Spleen (tissue), 13 donors: Measurements from ENCODE around the gene AGER. TPM values are rescaled to one million over a fixed set of nuclear protein-coding genes. Genes with fewer than 3 reads are reported as not detected.

Experiments
- DNase-seq: peaks from one replicate; pipeline ENCODE4 v3.0.0-alpha.2; 2020
- H3K27ac ChIP-seq, 8 donors: fragments of 200-600 bp; sonication (generic) in 7 of 8; 1 replicate in 4 of 8; 2 replicates in 4 of 8; pipeline versions ENCODE4 v1.5.0 to v1.8.0; 2016 to 2021; ENCODE audit warnings: inconsistent platforms in 4 of 8, mild to moderate bottlenecking in 4 of 8, moderate library complexity in 1 of 8
- H3K27me3 ChIP-seq, 7 donors: fragments of 200-600 bp; sonication (generic) in 6 of 7; replicated peaks in 1 of 7; 1 replicate in 4 of 7; 2 replicates in 3 of 7; pipeline versions ENCODE4 v1.5.0 to v1.8.0; 2016 to 2021; ENCODE audit warnings: inconsistent platforms in 3 of 7, mild to moderate bottlenecking in 1 of 7
- H3K36me3 ChIP-seq, 6 donors: fragments of 200-600 bp; sonication (generic) in 5 of 6; 1 replicate in 4 of 6; 2 replicates in 2 of 6; pipeline versions ENCODE4 v1.5.0 to v1.8.0; 2016 to 2021; ENCODE audit warnings: inconsistent platforms in 2 of 6
- H3K4me1 ChIP-seq, 6 donors: fragments of 200-600 bp; sonication (generic) in 5 of 6; 1 replicate in 3 of 6; 2 replicates in 3 of 6; pipeline versions ENCODE4 v1.5.0 to v1.8.0; 2016 to 2021; ENCODE audit warnings: inconsistent platforms in 3 of 6
- H3K4me3 ChIP-seq, 8 donors: fragments of 200-600 bp; sonication (generic) in 7 of 8; 1 replicate in 4 of 8; 2 replicates in 4 of 8; pipeline versions ENCODE4 v1.5.0 to v1.8.0; 2016 to 2021; ENCODE audit warnings: inconsistent platforms in 4 of 8, mild to moderate bottlenecking in 4 of 8, moderate library complexity in 2 of 8
- H3K9me3 ChIP-seq, 8 donors: fragments of 200-600 bp; sonication (generic) in 7 of 8; 1 replicate in 4 of 8; 2 replicates in 4 of 8; pipeline versions ENCODE4 v1.5.0 to v1.8.0; 2016 to 2021; ENCODE audit warnings: inconsistent platforms in 4 of 8
- POLR2A ChIP-seq, 3 donors: fragments of 450-650 bp; IDR thresholded peaks; one replicate each; pipeline ENCODE4 v1.5.1; 2017; ENCODE audit warnings: antibody characterized with exemption in 3 of 3, mild to moderate bottlenecking in 1 of 3
- POLR2AphosphoS5 ChIP-seq, 3 donors: sonication (generic); formaldehyde crosslinking; IDR thresholded peaks; one replicate each; pipeline ENCODE4 v1.5.1; 2017; ENCODE audit warnings: antibody characterized with exemption in 3 of 3
- WGBS, 5 donors: extraction: QIAGEN DNeasy Blood & Tissue Kit in 3 of 5; methylation state at CpG; one replicate each; pipeline versions ENCODE4 v1.1.5 to v1.1.7; 2013 to 2018; 5-methylcytosine and 5-hydroxymethylcytosine counted together
- intact Hi-C: fragments of 100-400 bp; cut with DNase I; formaldehyde crosslinking; loops from one replicate; pipeline ENCODE4 v1.15.0; 2023; ENCODE audit warnings: low total_unique reads
- long read RNA-seq, 2 donors: transcript quantifications; one replicate each; lab custom pipeline, GENCODE V29; 2026
- polyA plus RNA-seq, 3 donors: library from polyadenylated mRNA; stranded (reverse); fragments of 200-250 nt; gene quantifications; one replicate each; pipeline ENCODE4 v1.2.1, GENCODE V29; 2013
- total RNA-seq, 7 donors: library from RNA; depleted of rRNA in 3 of 7; stranded (reverse); fragments of >200 nt in 3 of 7; fragmentation: NEBNext Ultra II Directional in 4 of 7; extraction: Animal tissue kit (Norgen Biotek cat#: 25700) in 4 of 7; gene quantifications; one replicate each; pipeline versions ENCODE4 v1.1.0 to v1.2.1, GENCODE V29; 2016 to 2021
- TF ChIP-seq, protein P1 (sequence below), 11 experiments: fragments of 200-600 bp in 7 of 11; fragments of 450-650 bp in 4 of 11; sonication (generic) in 4 of 11; IDR thresholded peaks in 8 of 11; conservative IDR thresholded peaks in 3 of 11; 1 replicate in 7 of 11; 2 replicates in 4 of 11; pipeline versions ENCODE4 v1.4.0 to v1.8.0; 2016 to 2021; ENCODE audit warnings: antibody characterized with exemption in 11 of 11, inconsistent platforms in 4 of 11, mild to moderate bottlenecking in 1 of 11
- donor health status: healthy with polysubstance abuse.
- donor health status: DM: no; HTN: no; CAD: no; lungs with moderate emphysema.
- donor health status: DM: no; HTN: no; CAD: no.
- donor health status: Bipolar disorder and iron deficiency.
- donor health status: healthy.
- donor health status: DM: no; HTN: no; CAD: no.
- donor health status: DM: yes; HTN: yes; CAD: no.

Gene AGER
- total RNA-seq: 10 to 100 TPM in 6 of 7 donors, 1 to 10 TPM in 1; 7.4 to 32.9 (median 21.3) TPM
- polyA plus RNA-seq: 10 to 100 TPM; 24.1 to 50.9 (median 38.0) TPM
- long read RNA-seq, donor 1, partial matches to known transcripts: 0 of 1 reads
- long read RNA-seq, donor 1, other reads (novel, unspliced or antisense): 0 of 1 reads
- long read RNA-seq, donor 2, partial matches to known transcripts: 0 of 2 reads
- long read RNA-seq, donor 2, other reads (novel, unspliced or antisense): 0 of 2 reads

DNA sequence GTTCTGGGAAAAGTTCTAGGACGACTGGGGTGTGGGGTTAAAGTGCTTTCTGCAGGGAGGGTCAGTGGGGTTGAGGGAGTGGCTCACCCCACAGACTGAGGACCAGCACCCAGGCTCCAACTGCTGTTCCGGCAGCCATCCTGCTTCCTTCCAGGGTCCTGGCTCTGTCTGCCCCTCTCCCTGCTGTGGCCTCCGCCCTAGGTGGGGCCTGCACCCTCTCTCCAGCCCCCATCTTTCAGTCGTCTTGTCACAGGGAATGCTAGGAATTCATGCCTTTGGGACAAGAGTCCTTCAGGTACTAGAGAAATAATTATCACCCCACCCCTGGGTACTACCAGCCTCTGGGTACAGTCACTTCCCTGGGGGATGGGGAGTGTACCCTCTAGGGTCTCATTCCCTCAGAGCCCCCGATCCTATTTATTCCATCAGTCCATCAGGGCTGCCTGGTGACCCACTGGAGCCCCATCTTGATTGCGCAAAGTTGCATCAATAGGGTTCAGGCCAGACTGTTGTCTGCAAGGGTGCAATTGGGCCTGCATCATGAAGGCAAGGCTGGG lies at the start of gene AGER:
Gene AGER, minus strand, starts transcription at position 170 of the 557 bp plus-strand sequence. Its CDS starts 31 bp downstream, at position 139.
- DNase-seq: peak; percentile 64
- TF ChIP-seq, protein P1, sequence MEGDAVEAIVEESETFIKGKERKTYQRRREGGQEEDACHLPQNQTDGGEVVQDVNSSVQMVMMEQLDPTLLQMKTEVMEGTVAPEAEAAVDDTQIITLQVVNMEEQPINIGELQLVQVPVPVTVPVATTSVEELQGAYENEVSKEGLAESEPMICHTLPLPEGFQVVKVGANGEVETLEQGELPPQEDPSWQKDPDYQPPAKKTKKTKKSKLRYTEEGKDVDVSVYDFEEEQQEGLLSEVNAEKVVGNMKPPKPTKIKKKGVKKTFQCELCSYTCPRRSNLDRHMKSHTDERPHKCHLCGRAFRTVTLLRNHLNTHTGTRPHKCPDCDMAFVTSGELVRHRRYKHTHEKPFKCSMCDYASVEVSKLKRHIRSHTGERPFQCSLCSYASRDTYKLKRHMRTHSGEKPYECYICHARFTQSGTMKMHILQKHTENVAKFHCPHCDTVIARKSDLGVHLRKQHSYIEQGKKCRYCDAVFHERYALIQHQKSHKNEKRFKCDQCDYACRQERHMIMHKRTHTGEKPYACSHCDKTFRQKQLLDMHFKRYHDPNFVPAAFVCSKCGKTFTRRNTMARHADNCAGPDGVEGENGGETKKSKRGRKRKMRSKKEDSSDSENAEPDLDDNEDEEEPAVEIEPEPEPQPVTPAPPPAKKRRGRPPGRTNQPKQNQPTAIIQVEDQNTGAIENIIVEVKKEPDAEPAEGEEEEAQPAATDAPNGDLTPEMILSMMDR (IDR thresholded peaks at IDR 0.05 in 8 of 11, conservative IDR thresholded peaks at IDR 0.05 in 3 of 11): no peak
- TF ChIP-seq POLR2A (IDR thresholded peaks at IDR 0.05) (no peak), POLR2AphosphoS5 (IDR thresholded peaks at IDR 0.05) (peak; percentile 51 to 65 (median 65))
- peaks cover 30 to 100% (median 74%) of the 10 kb centered on the region in 6 donors for H3K4me1 ChIP-seq
- H3K4me3 ChIP-seq: no peak within 1 kb of the TSS
- no peaks in the 10 kb centered on the region for H3K9me3 ChIP-seq
- no peaks in the 10 kb centered on the region for H3K27me3 ChIP-seq
- H3K27ac ChIP-seq: peak within 1 kb of the TSS; percentile 32 to 100 (median 80)
- intact Hi-C loops: no loop called here
- WGBS, 5 donors: 76 to 82% (median 77%) methylated on average over 6 of the region's 6 CpGs
- peaks cover 0 to 90% (median 60%) of the 10 kb centered on the region in 6 donors for H3K36me3 ChIP-seq

DNA sequence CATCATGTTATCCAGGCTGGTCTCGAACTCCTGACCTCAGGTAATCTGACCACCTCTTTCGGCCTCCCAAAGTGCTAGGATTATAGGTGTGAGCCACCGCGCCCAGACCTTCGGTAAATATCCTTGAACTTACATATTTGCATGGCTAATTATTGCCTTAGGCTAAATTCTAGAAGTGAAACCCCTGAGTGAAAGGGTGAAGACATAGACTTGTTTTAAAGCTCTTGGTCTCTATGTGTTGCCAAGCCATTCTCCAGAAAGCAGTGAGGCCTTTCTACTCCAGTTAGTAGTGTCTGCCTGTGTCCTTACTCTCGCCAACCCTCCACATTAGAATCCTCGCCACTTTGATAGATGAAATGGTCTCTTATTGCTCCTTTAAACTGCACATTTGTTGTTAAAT lies 42.4 kb upstream of the AGER start:
- no peak for DNase-seq
- Histone ChIP-seq H3K27ac (peak overlapping the region in 3 of 8 donors; percentile 32 to 56 (median 38)), H3K4me1 (peaks cover 4 to 57% (median 34%) of the 10 kb centered on the region in 6 donors), H3K27me3 (no peaks in the 10 kb centered on the region), H3K9me3 (no peaks in the 10 kb centered on the region), H3K36me3 (no peaks in the 10 kb centered on the region), H3K4me3 (no peak overlapping the region)
- TF ChIP-seq POLR2A (IDR thresholded peaks at IDR 0.05): no peak
- TF ChIP-seq, protein P1 (IDR thresholded peaks at IDR 0.05 in 8 of 11, conservative IDR thresholded peaks at IDR 0.05 in 3 of 11): no peak
- no peak for TF ChIP-seq POLR2AphosphoS5 (IDR thresholded peaks at IDR 0.05)
- WGBS, 5 donors: 71 to 89% (median 82%) methylated on average over 7 of the region's 7 CpGs
- intact Hi-C loops: no loop called here

DNA sequence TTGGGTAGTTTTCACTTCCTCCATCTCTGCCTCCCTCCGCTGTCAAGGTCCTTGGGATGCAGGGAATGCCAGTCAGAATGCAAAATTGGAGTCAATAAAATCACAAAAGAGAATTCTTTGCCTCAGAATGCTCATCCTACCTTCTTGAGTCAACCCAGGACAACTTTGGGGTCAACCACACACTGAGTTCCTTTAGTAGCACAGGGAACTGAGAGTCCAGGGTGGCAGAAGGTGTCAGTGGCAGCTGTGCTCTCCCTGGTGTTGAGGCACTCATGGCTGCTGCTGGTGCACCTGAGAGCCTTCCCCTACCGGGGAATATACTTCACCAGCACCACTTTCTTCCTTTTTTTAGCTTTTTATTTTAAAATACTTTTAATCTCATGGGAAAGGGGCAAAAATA lies 40.6 kb upstream of the AGER start:
- no peak overlapping the region for H3K4me3 ChIP-seq
- intact Hi-C loops: no loop called here
- WGBS, 5 donors: 52 to 68% (median 55%) methylated on average over 2 of the region's 2 CpGs
- H3K4me1 ChIP-seq: peaks cover 4 to 57% (median 34%) of the 10 kb centered on the region in 6 donors
- H3K27me3 ChIP-seq: no peaks in the 10 kb centered on the region
- TF ChIP-seq, protein P1 (IDR thresholded peaks at IDR 0.05 in 8 of 11, conservative IDR thresholded peaks at IDR 0.05 in 3 of 11): no peak
- TF ChIP-seq POLR2AphosphoS5 (IDR thresholded peaks at IDR 0.05) (peak in 1 of 3 donors; percentile 23), POLR2A (IDR thresholded peaks at IDR 0.05) (no peak)
- H3K27ac ChIP-seq: peak overlapping the region in 6 of 8 donors; percentile 9 to 75 (median 58)
- no peaks in the 10 kb centered on the region for H3K9me3 ChIP-seq
- H3K36me3 ChIP-seq: no peaks in the 10 kb centered on the region
- no peak for DNase-seq
